GM12872 (cell line): ENCODE results near the gene TIGIT.

ENCODE experiments used
- TF ChIP-seq, protein P1 (sequence below): IDR thresholded peaks from 3 replicates; pipeline ENCODE4 v1.5.1; 2011; ENCODE audit warnings: low read depth, mild to moderate bottlenecking, low read length, moderate library complexity; ENCODE audit not compliant: insufficient read depth

TIGIT gene

DNA sequence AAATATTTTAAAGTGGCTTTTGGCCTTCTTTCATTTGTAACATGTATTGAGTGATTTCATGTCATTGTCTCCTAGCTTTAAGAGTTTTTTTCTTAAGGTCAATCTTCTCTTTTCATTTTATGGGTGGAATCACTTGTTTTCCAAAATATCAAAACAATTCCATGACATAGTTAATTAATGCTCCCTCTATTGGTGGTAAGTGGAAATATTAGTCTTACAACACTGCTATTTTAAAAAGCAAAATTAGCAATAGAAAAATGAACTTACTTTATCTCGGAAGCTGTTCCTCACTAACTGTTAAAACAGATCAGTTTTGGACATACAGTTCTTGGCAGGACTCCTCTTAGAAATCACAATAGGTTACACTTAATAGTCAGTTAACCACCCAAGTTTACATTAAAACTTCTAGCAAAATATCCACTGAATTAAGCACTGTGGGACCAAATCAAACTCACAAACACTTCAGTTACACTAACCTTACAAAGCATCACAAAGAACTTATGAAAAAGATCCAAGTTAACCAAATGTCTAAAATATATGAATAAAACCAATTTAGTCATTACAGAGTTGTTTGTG is 42.4 kb downstream of the TIGIT start:
- TF ChIP-seq, protein P1, sequence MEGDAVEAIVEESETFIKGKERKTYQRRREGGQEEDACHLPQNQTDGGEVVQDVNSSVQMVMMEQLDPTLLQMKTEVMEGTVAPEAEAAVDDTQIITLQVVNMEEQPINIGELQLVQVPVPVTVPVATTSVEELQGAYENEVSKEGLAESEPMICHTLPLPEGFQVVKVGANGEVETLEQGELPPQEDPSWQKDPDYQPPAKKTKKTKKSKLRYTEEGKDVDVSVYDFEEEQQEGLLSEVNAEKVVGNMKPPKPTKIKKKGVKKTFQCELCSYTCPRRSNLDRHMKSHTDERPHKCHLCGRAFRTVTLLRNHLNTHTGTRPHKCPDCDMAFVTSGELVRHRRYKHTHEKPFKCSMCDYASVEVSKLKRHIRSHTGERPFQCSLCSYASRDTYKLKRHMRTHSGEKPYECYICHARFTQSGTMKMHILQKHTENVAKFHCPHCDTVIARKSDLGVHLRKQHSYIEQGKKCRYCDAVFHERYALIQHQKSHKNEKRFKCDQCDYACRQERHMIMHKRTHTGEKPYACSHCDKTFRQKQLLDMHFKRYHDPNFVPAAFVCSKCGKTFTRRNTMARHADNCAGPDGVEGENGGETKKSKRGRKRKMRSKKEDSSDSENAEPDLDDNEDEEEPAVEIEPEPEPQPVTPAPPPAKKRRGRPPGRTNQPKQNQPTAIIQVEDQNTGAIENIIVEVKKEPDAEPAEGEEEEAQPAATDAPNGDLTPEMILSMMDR, result peak; percentile 17; the same call in 1 of the 3 replicates

DNA sequence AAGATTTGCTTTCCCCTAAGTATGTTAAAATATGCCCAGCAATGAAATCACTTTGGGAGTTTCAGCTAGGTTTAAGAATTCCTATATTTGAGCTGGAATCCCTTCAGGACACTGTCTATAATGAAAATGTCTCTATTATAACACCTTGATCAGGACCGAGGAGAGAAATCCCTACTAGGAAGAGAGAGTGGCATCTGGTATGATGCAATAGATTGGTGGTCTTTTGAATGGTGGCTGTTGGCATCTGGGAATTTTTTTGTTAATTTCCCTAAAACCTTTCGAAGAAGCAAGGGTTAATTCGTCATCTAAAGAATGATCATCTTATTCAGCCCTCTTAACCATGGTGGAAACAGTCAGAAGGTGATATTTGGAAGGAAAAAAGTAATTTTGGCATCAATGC is 43.0 kb downstream of the TIGIT start:
- TF ChIP-seq, protein P1, result no peak

DNA sequence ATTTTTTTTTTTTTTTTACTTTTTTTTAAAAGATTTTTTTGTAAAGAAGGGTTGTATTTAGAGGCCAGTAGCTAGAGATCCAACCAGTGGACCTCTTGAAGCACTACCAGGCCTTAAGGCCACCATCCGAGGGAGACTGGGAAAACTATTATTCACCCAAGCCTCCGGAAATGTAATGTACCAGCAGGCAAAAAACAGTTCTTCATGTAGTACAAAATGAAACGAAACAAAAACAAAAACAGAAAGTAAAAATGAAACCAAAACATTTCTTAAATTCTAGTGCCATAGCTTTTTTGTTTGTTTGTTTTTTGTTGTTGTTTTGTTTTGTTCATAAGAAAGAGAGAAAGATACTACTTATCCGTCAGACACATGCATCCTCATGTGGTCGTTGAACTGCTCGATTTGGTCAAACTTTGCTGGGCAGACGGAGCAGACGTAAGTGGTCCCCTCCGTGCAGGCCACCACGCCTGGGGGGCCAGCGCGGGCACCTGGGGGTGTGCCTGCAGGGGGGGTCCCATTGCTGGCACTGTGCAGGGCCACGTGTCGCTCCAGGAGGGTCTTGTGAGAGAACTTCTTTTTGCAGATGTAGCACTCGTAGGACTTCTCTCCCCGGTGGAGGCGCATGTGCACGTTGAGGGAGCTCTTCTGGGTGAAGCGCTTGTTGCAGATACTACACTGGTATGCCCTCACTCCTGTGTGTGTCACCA is 45.0 kb downstream of the TIGIT start:
- TF ChIP-seq, protein P1, result no peak

DNA sequence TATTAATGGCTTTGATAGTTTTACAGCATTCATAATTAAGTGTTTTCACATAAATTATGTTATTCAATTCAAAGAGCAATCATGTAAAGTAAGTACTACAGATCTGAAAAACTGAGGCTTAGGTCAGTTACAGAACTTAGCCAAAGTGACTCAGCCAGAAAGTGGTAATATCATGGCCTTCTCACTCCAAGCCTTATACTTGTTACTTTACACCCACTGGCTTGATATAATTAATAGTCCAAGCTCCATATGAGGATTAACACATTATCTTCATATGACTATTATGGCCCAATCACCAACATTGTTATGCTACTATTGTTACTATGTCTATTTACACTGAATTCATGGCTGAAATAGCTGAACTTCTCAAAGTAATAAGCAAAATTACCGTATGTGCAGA is 50.7 kb downstream of the TIGIT start:
- TF ChIP-seq, protein P1, result no peak

DNA sequence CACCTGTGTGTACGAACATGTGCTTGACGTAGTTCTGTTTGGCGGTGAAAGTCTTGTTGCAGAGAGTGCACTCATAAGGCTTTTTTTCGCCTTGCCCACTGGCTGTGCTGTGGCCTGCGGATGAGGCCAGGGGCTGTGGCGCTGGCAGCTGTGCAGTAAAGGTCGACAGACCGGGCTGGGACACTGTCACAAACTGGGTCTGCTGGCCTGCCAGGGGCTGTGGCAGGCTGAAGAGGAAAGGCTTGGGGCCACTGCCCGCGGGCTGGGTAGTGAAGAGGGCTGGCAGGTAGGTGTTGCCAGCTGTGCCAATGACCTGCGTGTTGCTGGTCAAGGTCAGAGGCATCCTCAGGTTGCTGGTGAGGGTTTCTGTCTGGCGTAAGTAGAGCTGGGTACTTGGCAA is 56.4 kb downstream of the TIGIT start:
- TF ChIP-seq, protein P1, result no peak

DNA sequence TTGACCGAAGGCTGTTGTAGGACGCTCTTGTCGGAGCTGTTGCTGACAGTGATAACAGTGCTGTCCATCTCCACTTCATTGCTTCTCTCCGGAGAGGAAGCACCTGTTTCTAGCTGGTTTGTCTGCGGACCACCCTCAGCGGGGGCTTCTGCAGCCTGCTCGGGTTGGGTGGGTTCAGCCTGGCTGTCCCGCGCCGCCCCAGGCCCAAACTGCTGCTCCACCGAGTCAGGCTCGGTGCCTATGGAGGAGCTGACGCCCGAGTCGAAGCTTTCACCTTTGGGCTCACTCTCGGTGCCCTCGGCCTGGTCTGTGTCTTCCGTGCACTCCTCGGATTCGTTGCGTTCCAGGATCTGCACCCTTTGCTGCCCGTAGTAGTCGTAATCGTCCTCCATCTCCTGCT is 56.9 kb downstream of the TIGIT start:
- TF ChIP-seq, protein P1, result no peak

DNA sequence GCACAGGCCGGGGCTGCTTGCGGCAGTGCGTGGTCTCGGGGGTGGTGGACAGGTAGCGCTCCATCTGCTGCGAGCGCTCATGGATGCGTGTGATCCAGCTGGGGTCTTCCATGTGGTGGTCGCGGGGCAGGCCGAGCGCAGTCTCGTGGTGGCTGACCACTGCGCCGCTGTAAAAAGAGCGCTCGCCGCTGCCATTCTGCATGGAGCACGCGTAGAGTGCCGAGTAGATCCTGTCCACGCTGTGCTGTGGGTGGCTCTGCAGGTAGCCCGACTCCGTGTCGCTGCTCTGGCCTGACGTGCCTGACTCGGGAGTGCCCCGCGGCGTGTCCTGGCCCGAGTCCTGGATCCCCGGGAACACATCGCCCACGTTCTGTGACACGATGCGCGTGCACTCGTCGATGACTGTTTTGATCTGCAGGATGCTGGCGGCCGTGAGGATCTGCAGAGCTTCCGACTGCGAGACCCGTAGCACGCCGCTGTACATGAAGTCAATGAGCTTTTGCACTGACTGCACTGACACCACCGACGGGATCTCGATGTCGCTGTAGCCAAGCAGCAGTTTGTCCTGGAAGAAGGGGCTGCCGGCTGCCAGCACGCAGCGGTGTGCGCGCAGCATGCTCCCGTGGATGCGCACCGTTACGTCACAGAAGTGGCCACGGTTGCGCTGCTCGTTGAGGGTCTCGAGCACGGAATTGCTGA is 57.4 kb downstream of the TIGIT start:
- TF ChIP-seq, protein P1, result no peak
